Ishikawa (cell line): ENCODE measurements around the gene TBC1D19.

Experiments used
- CEBPB ChIP-seq: IDR thresholded peaks from 2 replicates; pipeline ENCODE4 v1.6.1; 2012
- CREB1 ChIP-seq: IDR thresholded peaks from 2 replicates; pipeline ENCODE4 v1.6.1; 2012; ENCODE audit warnings: low read depth
- EGR1 ChIP-seq: IDR thresholded peaks from 2 replicates; pipeline ENCODE4 v1.6.1; 2012
- EP300 ChIP-seq: IDR thresholded peaks from 2 replicates; pipeline ENCODE4 v1.6.1; 2012; ENCODE audit warnings: borderline replicate concordance
- FOXM1 ChIP-seq: IDR thresholded peaks from 2 replicates; pipeline ENCODE4 v1.6.1; 2012; ENCODE audit warnings: low read depth, borderline replicate concordance
- NFIC ChIP-seq: IDR thresholded peaks from 2 replicates; pipeline ENCODE4 v1.6.1; 2012
- RAD21 ChIP-seq: IDR thresholded peaks from 2 replicates; pipeline ENCODE4 v1.6.1; 2012; ENCODE audit warnings: low read depth
- TAF1 ChIP-seq: IDR thresholded peaks from 2 replicates; pipeline ENCODE4 v1.6.1; 2012; ENCODE audit warnings: low read depth, mild to moderate bottlenecking
- TCF12 ChIP-seq: IDR thresholded peaks from 2 replicates; pipeline ENCODE4 v1.6.1; 2012; ENCODE audit warnings: low read depth
- TEAD4 ChIP-seq: IDR thresholded peaks from 2 replicates; pipeline ENCODE4 v1.6.1; 2012
- USF1 ChIP-seq: IDR thresholded peaks from 2 replicates; pipeline ENCODE4 v1.6.1; 2012
- YY1 ChIP-seq: IDR thresholded peaks from 2 replicates; pipeline ENCODE4 v1.6.1; 2012; ENCODE audit warnings: low read depth
- ZBTB7A ChIP-seq: IDR thresholded peaks from 2 replicates; pipeline ENCODE4 v1.6.1; 2012; ENCODE audit warnings: low read depth
- TF ChIP-seq, protein P1 (sequence below): IDR thresholded peaks from 2 replicates; pipeline ENCODE4 v1.6.1; 2012
- TF ChIP-seq, protein P2 (sequence below): IDR thresholded peaks from 2 replicates; pipeline ENCODE4 v1.6.1; 2012; ENCODE audit warnings: low read depth, mild to moderate bottlenecking

Gene TBC1D19

GRCh38 chr4:26729547-26729946 is 145.7 kb downstream of the TBC1D19 start:
- TF ChIP-seq CREB1 (no peak), EGR1 (no peak), TEAD4 (no peak), CEBPB (no peak), FOXM1 (no peak), TCF12 (no peak), ZBTB7A (no peak), NFIC (no peak), YY1 (no peak), RAD21 (no peak), USF1 (no peak), TAF1 (no peak), EP300 (no peak)
- TF ChIP-seq, protein P1, sequence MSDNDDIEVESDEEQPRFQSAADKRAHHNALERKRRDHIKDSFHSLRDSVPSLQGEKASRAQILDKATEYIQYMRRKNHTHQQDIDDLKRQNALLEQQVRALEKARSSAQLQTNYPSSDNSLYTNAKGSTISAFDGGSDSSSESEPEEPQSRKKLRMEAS: no peak
- TF ChIP-seq, protein P2, sequence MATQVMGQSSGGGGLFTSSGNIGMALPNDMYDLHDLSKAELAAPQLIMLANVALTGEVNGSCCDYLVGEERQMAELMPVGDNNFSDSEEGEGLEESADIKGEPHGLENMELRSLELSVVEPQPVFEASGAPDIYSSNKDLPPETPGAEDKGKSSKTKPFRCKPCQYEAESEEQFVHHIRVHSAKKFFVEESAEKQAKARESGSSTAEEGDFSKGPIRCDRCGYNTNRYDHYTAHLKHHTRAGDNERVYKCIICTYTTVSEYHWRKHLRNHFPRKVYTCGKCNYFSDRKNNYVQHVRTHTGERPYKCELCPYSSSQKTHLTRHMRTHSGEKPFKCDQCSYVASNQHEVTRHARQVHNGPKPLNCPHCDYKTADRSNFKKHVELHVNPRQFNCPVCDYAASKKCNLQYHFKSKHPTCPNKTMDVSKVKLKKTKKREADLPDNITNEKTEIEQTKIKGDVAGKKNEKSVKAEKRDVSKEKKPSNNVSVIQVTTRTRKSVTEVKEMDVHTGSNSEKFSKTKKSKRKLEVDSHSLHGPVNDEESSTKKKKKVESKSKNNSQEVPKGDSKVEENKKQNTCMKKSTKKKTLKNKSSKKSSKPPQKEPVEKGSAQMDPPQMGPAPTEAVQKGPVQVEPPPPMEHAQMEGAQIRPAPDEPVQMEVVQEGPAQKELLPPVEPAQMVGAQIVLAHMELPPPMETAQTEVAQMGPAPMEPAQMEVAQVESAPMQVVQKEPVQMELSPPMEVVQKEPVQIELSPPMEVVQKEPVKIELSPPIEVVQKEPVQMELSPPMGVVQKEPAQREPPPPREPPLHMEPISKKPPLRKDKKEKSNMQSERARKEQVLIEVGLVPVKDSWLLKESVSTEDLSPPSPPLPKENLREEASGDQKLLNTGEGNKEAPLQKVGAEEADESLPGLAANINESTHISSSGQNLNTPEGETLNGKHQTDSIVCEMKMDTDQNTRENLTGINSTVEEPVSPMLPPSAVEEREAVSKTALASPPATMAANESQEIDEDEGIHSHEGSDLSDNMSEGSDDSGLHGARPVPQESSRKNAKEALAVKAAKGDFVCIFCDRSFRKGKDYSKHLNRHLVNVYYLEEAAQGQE: no peak

GRCh38 chr4:26731351-26732035 is 147.6 kb downstream of the TBC1D19 start:
- TF ChIP-seq USF1: no peak
- no peak for TF ChIP-seq NFIC
- no peak for TF ChIP-seq EGR1
- no peak for TF ChIP-seq CREB1
- TF ChIP-seq, protein P2: no peak
- no peak for TF ChIP-seq TCF12
- no peak for TF ChIP-seq TEAD4
- TF ChIP-seq EP300: no peak
- no peak for TF ChIP-seq YY1
- TF ChIP-seq RAD21: no peak
- TF ChIP-seq, protein P1: no peak
- TF ChIP-seq CEBPB: no peak
- no peak for TF ChIP-seq TAF1
- no peak for TF ChIP-seq FOXM1
- no peak for TF ChIP-seq ZBTB7A

GRCh38 chr4:26732356-26732755 is 148.5 kb downstream of the TBC1D19 start:
- TF ChIP-seq NFIC: no peak
- TF ChIP-seq RAD21: no peak
- no peak for TF ChIP-seq EGR1
- no peak for TF ChIP-seq ZBTB7A
- TF ChIP-seq FOXM1: no peak
- no peak for TF ChIP-seq USF1
- TF ChIP-seq, protein P1: no peak
- TF ChIP-seq TAF1: no peak

DNA sequence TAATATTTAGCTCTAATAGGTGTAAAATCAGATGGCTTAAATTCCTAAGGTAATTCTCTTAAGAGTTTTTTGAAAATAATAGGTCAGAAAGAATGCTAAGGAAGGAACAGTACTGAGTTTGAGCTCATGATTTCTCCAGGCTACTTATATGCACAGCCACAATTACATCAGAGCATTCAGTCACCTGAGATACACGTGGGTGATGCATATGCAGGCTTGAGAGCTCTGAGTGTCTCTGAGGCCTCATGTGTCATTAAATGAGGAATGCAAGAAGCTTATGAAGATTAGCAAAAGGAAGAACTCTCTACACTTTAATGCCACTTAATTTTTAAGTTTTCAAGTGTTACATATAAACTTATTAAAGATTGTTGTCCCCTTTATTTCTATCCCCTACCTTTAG is 152.7 kb downstream of the TBC1D19 start:
- TF ChIP-seq, protein P2: no peak
- no peak for TF ChIP-seq FOXM1
- no peak for TF ChIP-seq YY1
- TF ChIP-seq EGR1: no peak
- no peak for TF ChIP-seq NFIC
